H1 (cell line): ENCODE measurements around the gene CDH11. TPM values are rescaled to one million over a fixed set of nuclear protein-coding genes. Genes with fewer than 3 reads are reported as not detected.

Source experiments
- CBX8 ChIP-seq: fragments of 300-800, 300-1000 bp; sonication (generic); IDR thresholded peaks from 2 replicates; pipeline ENCODE4 v1.7.1; 2016; ENCODE audit warnings: low read depth, low read length, borderline replicate concordance
- E2F6 ChIP-seq: IDR thresholded peaks from 2 replicates; pipeline ENCODE4 v1.6.1; 2012; ENCODE audit warnings: inconsistent platforms
- FOSL1 ChIP-seq: IDR thresholded peaks from 2 replicates; pipeline ENCODE4 v1.6.1; 2011; ENCODE audit warnings: mild to moderate bottlenecking, low read depth, low read length, moderate library complexity; ENCODE audit not compliant: insufficient read depth
- KDM4A ChIP-seq: IDR thresholded peaks from one replicate; pipeline ENCODE4 v1.7.1; 2012; ENCODE audit warnings: low read depth, mild to moderate bottlenecking, moderate library complexity, low read length, inconsistent platforms; ENCODE audit not compliant: severe bottlenecking
- KDM5A ChIP-seq: fragments of 200-600 bp; IDR thresholded peaks from 2 replicates; pipeline ENCODE4 v1.7.1; 2012; ENCODE audit warnings: mild to moderate bottlenecking, low read length, inconsistent platforms, mixed read lengths
- SRF ChIP-seq: IDR thresholded peaks from 2 replicates; pipeline ENCODE4 v1.6.1; 2011; ENCODE audit warnings: mild to moderate bottlenecking, low read depth, low read length, moderate library complexity
- TEAD4 ChIP-seq: IDR thresholded peaks from 2 replicates; pipeline ENCODE4 v1.6.1; 2012; ENCODE audit warnings: low read depth, low read length, inconsistent platforms, mixed read lengths
- polyA plus RNA-seq, 7 experiments: library from polyadenylated mRNA; depleted of rRNA in 3 of 7; stranded (reverse) in 5 of 7; unstranded in 2 of 7; fragments of >200 nt in 5 of 7; fragments of 200-250 nt in 2 of 7; gene quantifications; 1 replicate in 5 of 7; 2 replicates in 1 of 7; 4 replicates in 1 of 7; pipeline versions ENCODE4 v1.2.1 to v1.2.3, GENCODE V29; 2011 to 2013; ENCODE audit warnings: missing spikeins in 2 of 7, mixed read lengths in 2 of 7
- total RNA-seq: library from RNA; stranded (reverse); fragmentation: NEBNext Ultra II Directional; extraction: Animal tissue kit (Norgen Biotek cat#: 25700); gene quantifications from 2 replicates; pipeline ENCODE4 v1.2.1, GENCODE V29; 2021

The CDH11 gene
- total and polyA plus RNA-seq, 2 of the 8 experiments (the other 6 are each of a cell fraction or from before 2014, with no cell fraction given): 3.3 to 8.4 TPM

GRCh38 chr16:65119901-65120401 lies 1.9 kb downstream of the CDH11 start (continued):
- TF ChIP-seq CBX8 (no peak), TEAD4 (no peak), KDM4A (no peak), FOSL1 (no peak), SRF (no peak), KDM5A (no peak), E2F6 (no peak)
